B cell (primary cell): Measurements from ENCODE around the gene KCNH8. TPM values are rescaled to one million over a fixed set of nuclear protein-coding genes. Genes with fewer than 3 reads are reported as not detected.

Experiments used
- ATAC-seq: fragments of 200-7000 bp; cut with Tn5 transposase; one replicate; pipeline ENCODE4 v1.10.0; 2021; ENCODE audit warnings: low read depth, mild to moderate bottlenecking, moderate number of reproducible peaks, moderate library complexity
- CTCF ChIA-PET: fragments of 350-600 bp; sonication (Branson Sonifier 250); formaldehyde crosslinking; loops from one replicate; lab custom pipeline; 2021; ENCODE audit warnings: antibody characterized with exemption, inconsistent platforms; lab: Charles Lee
- POLR2A ChIA-PET: fragments of 350-600 bp; sonication (Branson Sonifier 250); formaldehyde crosslinking; loops from one replicate; lab custom pipeline; 2021; ENCODE audit warnings: antibody characterized with exemption; lab: Charles Lee
- DNase-seq: peaks from one replicate; pipeline ENCODE4 v3.0.0; 2013
- H2AFZ ChIP-seq: 2 replicates; pipeline ENCODE4 v1.6.1; 2012; ENCODE audit warnings: mild to moderate bottlenecking, low read depth, low read length; ENCODE audit not compliant: insufficient read depth, poor library complexity, severe bottlenecking
- H3K27ac ChIP-seq, 2 donors: 1 replicate in 1 of 2; 2 replicates in 1 of 2; pipeline ENCODE4 v1.5.1; 2012 to 2013; ENCODE audit warnings: low read length in 2 of 2, mild to moderate bottlenecking in 2 of 2, moderate library complexity in 1 of 2
- H3K27me3 ChIP-seq, 4 experiments: fragments of 200-600 bp in 1 of 4; sonication (generic) in 1 of 4; replicated peaks in 1 of 4; 1 replicate in 2 of 4; 2 replicates in 2 of 4; pipeline versions ENCODE4 v1.6.1 to v1.7.0; 2013 to 2016; ENCODE audit warnings: low read length in 3 of 4, mild to moderate bottlenecking in 2 of 4, mixed read lengths in 1 of 4, moderate library complexity in 1 of 4; ENCODE audit not compliant: insufficient read depth in 4 of 4, control insufficient read depth in 3 of 4; ENCODE audit errors: control extremely low read depth in 1 of 4
- H3K36me3 ChIP-seq, 2 experiments: replicated peaks in 1 of 2; 1 replicate in 1 of 2; 2 replicates in 1 of 2; pipeline versions ENCODE4 v1.6.1 to v1.7.1; 2013; ENCODE audit warnings: low read length in 1 of 2; ENCODE audit not compliant: insufficient read depth in 2 of 2, control insufficient read depth in 1 of 2; ENCODE audit errors: control extremely low read depth in 1 of 2, extremely low read depth in 1 of 2
- H3K4me1 ChIP-seq, 2 donors: fragments of 200-600 bp in 1 of 2; sonication (generic) in 1 of 2; 1 replicate in 1 of 2; 2 replicates in 1 of 2; pipeline versions ENCODE4 v1.5.1 to v1.6.1; 2013 to 2017; ENCODE audit warnings: low read length in 2 of 2; ENCODE audit not compliant: control insufficient read depth in 2 of 2, insufficient read depth in 2 of 2
- H3K4me2 ChIP-seq: replicated peaks from 2 replicates; pipeline ENCODE3; 2012; ENCODE audit warnings: mild to moderate bottlenecking, low read depth, low read length; ENCODE audit not compliant: poor library complexity, severe bottlenecking
- H3K4me3 ChIP-seq, 5 experiments: fragments of 200-600 bp in 1 of 5; sonication (generic) in 1 of 5; 1 replicate in 3 of 5; 2 replicates in 2 of 5; pipeline versions ENCODE4 v1.5.1 to v1.7.0; 2011 to 2016; ENCODE audit warnings: low read length in 4 of 5, mild to moderate bottlenecking in 4 of 5, low read depth in 2 of 5, control low read depth in 1 of 5, moderate library complexity in 1 of 5; ENCODE audit not compliant: insufficient read depth in 1 of 5; ENCODE audit errors: control extremely low read depth in 1 of 5, extremely low read depth in 1 of 5
- H3K79me2 ChIP-seq: fragments of 200-600 bp; sonication (generic); one replicate; pipeline ENCODE4 v1.6.0; 2016; ENCODE audit warnings: low read length; ENCODE audit not compliant: control insufficient read depth, insufficient read depth
- H3K9ac ChIP-seq: fragments of 200-600 bp; sonication (generic); 2 replicates; pipeline ENCODE4 v1.6.1; 2017; ENCODE audit warnings: mild to moderate bottlenecking, low read length, moderate library complexity
- H3K9me3 ChIP-seq, 3 donors: one replicate each; pipeline versions ENCODE4 v1.6.1 to v1.7.1; 2013; ENCODE audit warnings: low read length in 2 of 3; ENCODE audit not compliant: control insufficient read depth in 2 of 3, insufficient read depth in 1 of 3; ENCODE audit errors: control extremely low read depth in 1 of 3
- H4K20me1 ChIP-seq: 2 replicates; pipeline ENCODE4 v1.6.0; 2012; ENCODE audit warnings: mild to moderate bottlenecking, low read length; ENCODE audit not compliant: insufficient read depth, control insufficient read depth, poor library complexity, severe bottlenecking
- H3K27ac Mint-ChIP-seq: one replicate; pipeline ENCODE4 v1.8.0; 2021; ENCODE audit warnings: mixed read lengths
- H3K27me3 Mint-ChIP-seq: one replicate; pipeline ENCODE4 v1.8.0; 2021; ENCODE audit warnings: mixed read lengths
- H3K4me1 Mint-ChIP-seq: one replicate; pipeline ENCODE4 v1.8.0; 2021; ENCODE audit warnings: mixed read lengths
- H3K4me3 Mint-ChIP-seq: one replicate; pipeline ENCODE4 v1.8.0; 2021; ENCODE audit warnings: mixed read lengths
- H3K9me3 Mint-ChIP-seq: one replicate; pipeline ENCODE4 v1.8.0; 2022; ENCODE audit warnings: mixed read lengths; ENCODE audit not compliant: insufficient read depth
- CTCF ChIP-seq: fragments of 200-600 bp; IDR thresholded peaks from one replicate; pipeline ENCODE4 v1.8.0; 2022; ENCODE audit warnings: antibody characterized with exemption, mild to moderate bottlenecking
- EZH2 ChIP-seq: IDR thresholded peaks from 2 replicates; pipeline ENCODE4 v1.6.1; 2012; ENCODE audit warnings: borderline replicate concordance, low read depth, mild to moderate bottlenecking, moderate library complexity, low read length; ENCODE audit not compliant: insufficient read depth, poor library complexity, severe bottlenecking
- WGBS: methylation state at CpG from one replicate; pipeline ENCODE4 v1.1.5; 2013; ENCODE audit warnings: missing lambda C conversion rate; ENCODE audit not compliant: insufficient coverage; 5-methylcytosine and 5-hydroxymethylcytosine counted together
- intact Hi-C: fragments of 100-400 bp; cut with micrococcal nuclease; formaldehyde crosslinking; loops from one replicate; pipeline ENCODE4 v1.10.0; 2022
- polyA plus RNA-seq: library from polyadenylated mRNA; depleted of rRNA; stranded (reverse); fragments of >200 nt; gene quantifications from 2 replicates; pipeline ENCODE4 v1.2.3, GENCODE V29; 2012
- total RNA-seq, 2 donors: library from RNA; stranded (reverse); fragments of 120-200 nt in 1 of 2; gene quantifications; 1 replicate in 1 of 2; 2 replicates in 1 of 2; pipeline versions ENCODE4 v1.2.3 to v1.2.4, GENCODE V29; 2013 to 2022

The KCNH8 gene
- total and polyA plus RNA-seq, 2 donors (not counting 1 experiment from before 2014, with no cell fraction given), result 4.0 to 12.7 TPM

- DNase-seq (no peak), ATAC-seq (no peak)
- Histone ChIP-seq H3K4me2 (no peak overlapping the region), H2AFZ (no peak overlapping the region), H3K27me3 (no peaks in the 10 kb centered on the region), H3K9ac (no peak overlapping the region), H3K79me2 (peaks cover 3% of the 10 kb centered on the region), H3K27ac (peak overlapping the region in 1 of 2 donors; percentile 4), H3K4me1 (peaks cover 9 to 14% of the 10 kb centered on the region in 2 donors), H4K20me1 (no peaks in the 10 kb centered on the region), H3K36me3 (no peaks in the 10 kb centered on the region), H3K4me3 (no peak overlapping the region), H3K9me3 (peaks cover 5 to 13% (median 9%) of the 10 kb centered on the region in 3 donors)
- H3K27ac Mint-ChIP-seq, result no peak overlapping the region
- no peaks in the 10 kb centered on the region for H3K27me3 Mint-ChIP-seq
- H3K4me3 Mint-ChIP-seq, result no peak overlapping the region
- TF ChIP-seq EZH2 (no peak), CTCF (peak; percentile 40)
- ChIA-PET POLR2A (no interaction called here), CTCF (no interaction called here)
- 67% methylated on average over 1 of the region's 1 CpG for WGBS
- peaks cover 9% of the 10 kb centered on the region for H3K9me3 Mint-ChIP-seq
- peaks cover 22% of the 10 kb centered on the region for H3K4me1 Mint-ChIP-seq
- intact Hi-C loops, result no loop called here
Observed at GRCh38 chr3:19357947-19358346, 209.6 kb downstream of the KCNH8 start.

GRCh38 chr3:19363071-19363470 is 214.8 kb downstream of the KCNH8 start:
- Mint-ChIP-seq H3K9me3 (peaks cover 10% of the 10 kb centered on the region), H3K4me1 (peaks cover 37% of the 10 kb centered on the region), H3K4me3 (peak overlapping the region; percentile 70), H3K27me3 (no peaks in the 10 kb centered on the region), H3K27ac (peak overlapping the region; percentile 90)
- Histone ChIP-seq H3K27me3 (no peaks in the 10 kb centered on the region), H3K4me2 (peak overlapping the region; percentile 37), H4K20me1 (no peaks in the 10 kb centered on the region), H3K79me2 (peaks cover 21% of the 10 kb centered on the region), H3K27ac (peak overlapping the region; percentile 28 to 80), H2AFZ (no peak overlapping the region), H3K9me3 (peaks cover 5 to 14% (median 11%) of the 10 kb centered on the region in 3 donors), H3K4me1 (peaks cover 19 to 20% of the 10 kb centered on the region in 2 donors), H3K36me3 (no peaks in the 10 kb centered on the region), H3K9ac (no peak overlapping the region), H3K4me3 (peak overlapping the region in 1 of 5 experiments; percentile 25)
- ChIA-PET CTCF (interaction anchor here (1.9 to 2.1 kb wide), 2 partner anchors 11 to 14 kb away, joined by 6 to 13 read pairs; no protein-coding TSS in a partner anchor), POLR2A (no interaction called here)
- TF ChIP-seq CTCF (no peak), EZH2 (no peak)
- 100% methylated on average over 1 of the region's 1 CpG for WGBS
- no peak for ATAC-seq
- intact Hi-C loops, result no loop called here
- DNase-seq, result peak; percentile 14
